GM12892 (cell line): ENCODE results near the gene ANKRD23.

Source experiments
- DNase-seq: peaks from one replicate; pipeline ENCODE4 v3.0.0; 2011; ENCODE audit not compliant: insufficient read length
- FAIRE-seq: peaks from 2 replicates; lab custom pipeline; 2011; peaks lifted over from hg19 to GRCh38; lab: Jason Lieb, UNC
- POLR2A ChIP-seq: IDR thresholded peaks from 2 replicates; pipeline ENCODE4 v1.6.1; 2011; ENCODE audit warnings: low read depth, low read length, control low read depth
- POLR2AphosphoS5 ChIP-seq: IDR thresholded peaks from 2 replicates; pipeline ENCODE4 v1.6.1; 2011; ENCODE audit warnings: low read depth, low read length, control low read depth
- TAF1 ChIP-seq: IDR thresholded peaks from 2 replicates; pipeline ENCODE4 v1.6.1; 2011; ENCODE audit warnings: low read depth, mild to moderate bottlenecking, control low read depth, low read length, borderline replicate concordance

Gene ANKRD23

GRCh38 chr2:96828436-96828835 is 15.4 kb downstream of the ANKRD23 start:
- DNase-seq (no peak), FAIRE-seq (no peak)
- no peak for TF ChIP-seq POLR2AphosphoS5
- TF ChIP-seq POLR2A, result no peak
- no peak for TF ChIP-seq TAF1

- FAIRE-seq (no peak), DNase-seq (no peak)
- TF ChIP-seq POLR2A, result no peak
- TF ChIP-seq TAF1, result no peak
- no peak for TF ChIP-seq POLR2AphosphoS5
These were observed 17.1 kb downstream of the ANKRD23 start for GRCh38 chr2:96826546-96827278.

GRCh38 chr2:96825057-96825456 is 18.8 kb downstream of the ANKRD23 start:
- DNase-seq, result no peak
- no peak for FAIRE-seq
- no peak for TF ChIP-seq POLR2A
- no peak for TF ChIP-seq POLR2AphosphoS5
- TF ChIP-seq TAF1, result no peak

GRCh38 chr2:96824079-96824870 is 19.5 kb downstream of the ANKRD23 start:
- no peak for FAIRE-seq
- DNase-seq, result no peak
- TF ChIP-seq POLR2A, result no peak
- TF ChIP-seq TAF1, result no peak
- no peak for TF ChIP-seq POLR2AphosphoS5

GRCh38 chr2:96823198-96823597 is 20.6 kb downstream of the ANKRD23 start:
- DNase-seq (no peak), FAIRE-seq (no peak)
- no peak for TF ChIP-seq TAF1
- no peak for TF ChIP-seq POLR2A

GRCh38 chr2:96822786-96823185 is 21.0 kb downstream of the ANKRD23 start:
- no peak for FAIRE-seq
- TF ChIP-seq POLR2A (no peak), TAF1 (no peak), POLR2AphosphoS5 (no peak)

GRCh38 chr2:96821113-96821675 is 22.6 kb downstream of the ANKRD23 start:
- no peak for FAIRE-seq
- no peak for DNase-seq
- TF ChIP-seq POLR2A (no peak), TAF1 (no peak), POLR2AphosphoS5 (no peak)

More at GRCh38 chr2:96822786-96823185, 21.0 kb downstream of the ANKRD23 start:
- no peak for DNase-seq

GRCh38 chr2:96819876-96820511 is 23.8 kb downstream of the ANKRD23 start:
- FAIRE-seq (no peak), DNase-seq (no peak)
- TF ChIP-seq TAF1, result no peak
- TF ChIP-seq POLR2AphosphoS5, result no peak
- no peak for TF ChIP-seq POLR2A

GRCh38 chr2:96819128-96819875 is 24.5 kb downstream of the ANKRD23 start:
- no peak for DNase-seq
- no peak for FAIRE-seq
- TF ChIP-seq POLR2A, result no peak
- TF ChIP-seq POLR2AphosphoS5, result no peak
- TF ChIP-seq TAF1, result no peak

- DNase-seq (no peak), FAIRE-seq (no peak)
- TF ChIP-seq POLR2A (no peak), TAF1 (no peak), POLR2AphosphoS5 (no peak)
These were observed 25.9 kb downstream of the ANKRD23 start for GRCh38 chr2:96817882-96818281.
